ENCODE data around the gene RPS28.
"Not testable (repeated sequence)": the region's sequence is repeated elsewhere in the genome, so short reads cannot be mapped to it uniquely, and the experiment has no call there.

The RPS28 gene

DNA sequence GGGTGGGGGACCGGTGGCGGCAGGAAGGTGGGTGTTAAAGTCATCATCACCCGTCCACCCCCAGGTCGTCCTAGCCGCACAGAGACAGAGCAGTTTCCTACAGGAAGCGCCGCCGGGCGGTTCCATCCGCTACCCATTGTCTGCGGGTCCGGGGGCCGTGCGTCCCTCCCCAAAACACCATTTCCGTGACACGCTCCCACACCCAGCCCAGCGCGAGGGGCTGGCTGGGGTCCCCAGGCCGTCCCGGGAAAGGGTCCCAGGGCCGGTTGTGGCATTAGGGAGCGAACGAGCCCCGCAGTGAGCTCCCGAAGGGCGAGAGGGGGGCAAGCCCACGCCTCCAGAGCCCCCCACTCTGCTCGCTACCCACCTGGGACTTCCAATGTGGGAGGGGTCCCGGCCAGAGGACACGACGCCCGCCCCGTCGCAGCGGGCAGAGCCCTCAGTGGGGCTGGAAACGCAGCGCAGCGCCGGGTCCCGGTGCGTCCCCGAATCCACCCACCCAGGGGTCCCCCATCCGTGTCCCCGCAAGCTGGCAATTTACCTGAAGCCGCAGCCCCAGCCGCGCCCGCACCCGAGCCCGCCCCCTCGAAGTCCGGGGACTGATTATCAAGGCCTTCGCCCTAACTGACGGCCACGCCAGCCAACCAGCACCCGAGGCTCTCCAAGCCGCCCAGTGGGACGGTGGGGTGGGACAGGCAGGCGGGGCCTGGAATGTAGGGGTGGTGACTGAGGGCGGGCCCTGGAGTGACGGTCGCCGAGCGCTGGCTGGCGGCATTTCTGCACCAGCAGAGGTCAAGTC, 21.6 kb downstream of the RPS28 start, which contains the start of gene KANK3:
Gene KANK3, minus strand, starts transcription at position 579 of the 799 bp plus-strand sequence. CDS start 5,434 bp downstream, outside the sequence.
- DNase-seq = peak; percentile 95

DNA sequence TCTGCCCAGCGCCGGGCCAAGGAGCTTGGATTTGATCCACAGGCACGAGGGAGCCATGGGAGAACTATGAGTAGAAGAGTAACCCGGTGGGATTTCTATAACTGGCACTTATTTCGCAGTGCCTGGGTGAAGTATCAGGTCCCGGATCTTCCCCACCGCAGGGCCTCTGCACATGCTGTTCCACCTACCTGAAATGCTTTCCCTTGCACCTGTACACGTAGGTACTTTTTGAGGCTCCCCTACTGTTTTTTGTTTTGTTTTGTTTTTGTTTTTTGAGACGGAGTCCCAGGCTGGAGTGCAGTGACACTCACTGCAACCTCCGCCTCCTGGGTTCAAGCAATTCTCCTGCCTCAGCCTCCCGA, 22.2 kb downstream of the RPS28 start:
- DNase-seq = no peak

DNA sequence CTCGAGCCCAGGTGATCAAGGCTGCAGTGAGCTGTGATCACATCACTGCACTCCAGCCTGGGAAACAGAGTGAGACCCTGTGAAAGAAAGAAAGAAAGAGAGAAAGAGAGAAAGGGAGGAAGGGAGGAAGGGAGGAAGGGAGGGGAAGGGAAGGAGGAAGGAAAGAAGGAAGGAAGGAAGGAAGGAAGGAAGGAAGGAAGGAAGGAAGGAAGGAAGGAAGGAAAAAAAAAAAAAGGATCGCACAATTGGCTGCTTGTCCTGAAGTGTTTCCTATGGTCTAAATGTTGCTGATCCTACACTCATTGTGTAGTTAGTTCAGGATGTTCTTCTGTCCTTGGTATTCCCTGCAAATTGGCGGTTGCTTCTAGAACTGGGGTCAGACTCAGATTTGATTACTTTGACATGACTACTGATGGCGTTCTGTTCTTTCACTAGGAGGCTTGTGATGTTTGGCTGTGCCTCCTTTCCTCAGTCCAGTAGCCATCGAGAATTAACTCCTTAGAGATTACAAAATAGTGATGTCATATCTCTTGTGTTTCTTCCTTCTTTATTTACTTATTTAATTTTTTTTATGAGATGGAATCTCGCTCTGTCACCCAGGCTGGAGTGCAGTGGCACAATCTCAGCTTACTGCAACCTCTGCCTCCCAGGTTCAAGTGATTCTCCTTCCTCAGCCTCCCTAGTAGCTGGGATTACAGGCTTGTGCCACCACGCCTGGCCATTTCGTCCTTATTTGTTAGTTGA, 28.5 kb downstream of the RPS28 start:
- DNase-seq = not testable (repeated sequence)

DNA sequence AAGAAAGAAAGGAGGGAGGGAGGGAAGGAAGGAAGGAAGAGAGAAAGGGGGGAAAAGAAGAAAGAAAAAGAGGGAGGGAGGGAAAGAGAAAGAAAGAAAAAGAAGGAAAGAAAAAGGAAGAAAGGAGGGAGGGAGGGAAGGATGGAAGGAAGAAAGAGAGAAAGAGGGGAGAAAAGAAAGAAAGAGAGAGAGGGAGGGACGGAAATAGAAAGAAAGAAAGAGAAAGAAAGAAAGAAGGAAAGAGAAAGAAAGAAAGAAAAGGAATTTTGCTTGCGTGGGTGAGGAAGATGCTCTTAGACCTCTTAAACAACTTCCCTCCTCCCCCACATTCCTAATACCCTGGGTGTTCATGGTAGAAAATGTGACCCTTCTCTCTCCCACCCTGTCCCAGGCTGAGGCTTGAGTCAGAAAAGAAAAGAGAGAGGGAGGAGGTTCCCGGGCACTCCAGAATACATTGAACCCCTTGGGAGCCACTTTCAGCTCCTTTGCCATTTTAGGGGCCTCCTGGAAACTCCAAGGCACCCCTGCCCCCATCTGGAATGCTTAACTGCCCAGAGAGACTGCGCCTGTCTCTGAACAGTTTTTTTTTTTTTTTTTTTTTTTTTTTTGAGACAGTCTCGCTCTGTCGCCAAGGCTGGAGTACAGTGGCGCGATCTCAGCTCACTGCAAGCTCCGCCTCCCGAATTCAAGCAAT, 31.0 kb downstream of the RPS28 start:
- no peak for DNase-seq

DNA sequence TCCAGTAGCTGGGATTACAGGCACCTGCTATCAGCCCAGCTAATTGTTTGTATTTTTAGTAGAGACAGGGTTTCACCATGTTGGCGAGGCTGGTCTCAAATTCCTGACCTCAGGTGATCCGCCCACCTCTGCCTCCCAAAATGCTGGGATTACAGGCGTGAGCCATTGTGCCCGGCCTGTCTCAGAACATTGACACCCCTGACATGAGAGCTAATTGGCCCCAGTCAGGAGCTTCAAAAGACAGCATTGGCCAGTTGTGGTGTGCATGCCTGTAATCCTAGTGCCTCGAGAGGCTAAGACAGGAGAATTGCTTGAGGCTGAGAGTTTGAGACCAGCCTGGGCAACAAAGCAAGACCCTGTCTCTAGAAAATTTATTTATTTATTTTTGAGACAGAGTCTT, 31.5 kb downstream of the RPS28 start:
- not testable (repeated sequence) for DNase-seq

DNA sequence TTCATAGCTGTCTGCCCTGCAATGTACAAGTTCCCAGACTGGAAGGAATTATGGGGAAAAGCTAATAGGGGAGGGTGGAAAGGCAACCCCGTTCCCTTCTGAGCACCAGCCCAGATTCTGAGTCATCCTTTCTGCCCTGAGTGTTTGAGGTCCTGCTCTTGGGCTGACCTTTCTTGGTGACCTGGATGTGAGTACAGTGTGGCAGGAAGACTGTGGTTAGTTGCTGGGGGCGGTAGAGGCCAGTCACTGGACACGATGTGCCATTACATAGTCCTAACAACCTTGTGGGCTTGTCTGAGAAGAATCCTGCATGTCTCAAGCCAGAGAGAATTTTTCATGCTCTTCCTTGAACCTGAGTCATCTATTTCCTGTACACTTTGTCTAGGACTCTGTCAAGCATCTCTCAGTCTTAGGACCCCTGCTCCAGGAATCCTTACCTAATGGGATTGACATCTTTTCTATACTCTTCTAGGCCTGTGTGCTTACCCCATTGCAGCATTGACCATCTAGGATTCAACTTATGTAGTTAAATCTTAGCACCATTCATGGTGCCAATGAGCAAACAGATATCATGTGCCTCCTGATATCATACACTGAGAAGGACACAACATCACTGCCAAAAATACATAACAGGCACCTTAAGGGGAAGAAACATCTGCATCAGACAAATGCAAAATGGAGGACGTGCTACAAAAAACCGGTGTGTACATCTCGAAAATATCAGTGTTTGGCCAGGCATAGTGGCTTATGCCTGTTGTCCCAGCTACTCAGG, 34.5 kb downstream of the RPS28 start:
- DNase-seq = peak; percentile 37

DNA sequence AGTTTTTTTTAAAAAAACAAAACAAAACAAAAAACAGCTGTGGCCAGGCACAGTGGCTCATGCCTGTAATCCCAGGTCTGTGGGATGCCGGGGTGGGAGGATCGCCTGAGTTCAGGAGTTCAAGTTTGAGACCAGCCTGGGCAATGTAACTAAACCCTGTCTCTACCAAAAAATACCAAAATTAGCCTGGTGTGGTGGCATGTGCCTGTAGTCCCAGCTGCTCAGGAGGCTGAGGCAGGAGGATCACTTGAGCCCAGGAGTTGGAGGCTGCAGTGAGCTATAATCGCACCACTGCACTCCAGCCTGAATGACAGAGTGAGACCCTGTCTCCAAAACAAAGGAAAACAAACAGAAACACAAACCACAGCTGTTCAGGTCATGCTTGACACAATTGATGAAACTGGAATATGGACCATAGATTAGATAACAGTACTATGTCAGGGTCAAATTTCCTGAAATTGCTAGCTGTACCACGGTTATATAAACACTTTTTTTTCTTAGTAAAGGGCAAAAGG, 35.8 kb downstream of the RPS28 start:
- no peak for DNase-seq

DNA sequence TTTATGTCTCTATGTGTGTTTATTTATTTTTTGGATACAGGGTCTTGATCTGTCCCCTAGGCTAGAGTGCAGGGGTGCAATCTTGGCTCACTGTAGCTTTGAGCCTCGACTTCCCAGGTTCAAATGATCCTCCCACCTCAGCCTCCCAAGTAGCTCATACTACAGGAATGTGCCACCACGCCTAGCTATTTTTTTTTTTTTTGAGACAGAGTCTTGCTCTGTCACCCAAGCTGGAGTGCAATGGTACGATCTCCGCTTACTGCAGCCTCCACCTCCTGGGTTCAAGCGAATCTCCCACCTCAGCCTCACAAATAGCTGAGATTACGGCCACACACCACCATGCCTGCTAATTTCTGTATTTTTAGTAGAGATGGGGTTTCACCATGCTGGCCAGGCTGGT, 37.7 kb downstream of the RPS28 start:
- DNase-seq = no peak

DNA sequence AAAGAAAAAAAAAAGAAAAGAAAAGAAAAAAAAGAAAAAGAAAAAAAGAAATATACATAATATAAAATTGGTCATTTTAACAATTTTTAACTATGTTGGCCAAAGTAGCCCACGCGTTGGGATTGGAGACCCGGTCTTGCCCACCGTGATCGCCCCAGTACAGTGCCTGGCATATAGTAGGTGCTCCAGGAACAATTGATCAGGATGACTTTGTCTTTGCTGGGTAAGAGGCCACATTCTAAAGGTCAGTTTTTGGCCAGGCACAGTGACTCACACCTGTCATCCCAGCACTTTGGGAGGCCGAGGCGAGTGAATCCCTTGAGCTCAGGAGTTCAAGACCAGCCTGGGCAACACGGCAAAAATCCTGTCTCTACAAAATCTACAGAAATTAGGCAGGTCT, 38.9 kb downstream of the RPS28 start:
- DNase-seq = no peak

DNA sequence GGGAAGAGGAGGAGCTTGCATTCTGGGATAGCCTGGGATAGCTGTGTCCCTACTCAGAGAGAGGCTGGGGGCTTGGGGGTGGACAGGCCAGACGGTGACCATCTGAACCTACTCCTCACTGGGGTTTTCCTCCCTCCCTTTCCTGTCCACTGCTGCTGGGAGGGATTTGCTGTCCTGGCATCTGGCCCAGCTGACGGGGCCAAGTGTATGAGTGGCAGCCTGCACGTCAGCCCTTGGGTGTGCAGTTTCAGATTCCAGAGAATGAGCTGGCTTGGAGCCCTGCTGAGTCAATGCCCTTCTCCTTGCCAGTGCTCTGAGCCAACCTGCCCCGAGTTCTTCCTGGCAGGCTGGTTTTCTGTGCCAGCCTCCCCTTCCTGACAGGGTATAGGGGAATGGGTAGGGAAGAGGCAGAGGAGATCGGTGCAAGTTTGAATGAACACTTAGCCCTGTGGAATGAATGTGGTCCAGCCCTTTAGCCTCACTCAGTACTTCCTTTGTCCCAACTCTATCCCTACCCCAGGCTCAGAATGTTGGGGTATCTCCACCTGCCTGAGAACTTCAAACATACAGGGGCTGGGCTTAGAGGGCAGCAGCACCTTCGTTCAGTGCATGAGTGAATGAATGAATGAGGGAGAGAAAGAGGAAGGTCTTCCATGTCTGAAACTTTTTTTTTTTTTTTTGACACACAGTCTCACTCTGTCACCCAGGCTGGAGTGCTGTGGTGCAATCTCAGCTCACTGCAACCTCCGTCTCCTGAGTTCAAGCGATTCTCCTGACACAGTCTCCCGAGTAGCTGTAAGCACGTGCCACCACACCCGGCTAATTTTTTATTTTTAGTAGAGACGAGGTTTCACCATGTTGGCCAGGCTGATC, 40.9 kb downstream of the RPS28 start:
- peak; percentile 94 for DNase-seq

DNA sequence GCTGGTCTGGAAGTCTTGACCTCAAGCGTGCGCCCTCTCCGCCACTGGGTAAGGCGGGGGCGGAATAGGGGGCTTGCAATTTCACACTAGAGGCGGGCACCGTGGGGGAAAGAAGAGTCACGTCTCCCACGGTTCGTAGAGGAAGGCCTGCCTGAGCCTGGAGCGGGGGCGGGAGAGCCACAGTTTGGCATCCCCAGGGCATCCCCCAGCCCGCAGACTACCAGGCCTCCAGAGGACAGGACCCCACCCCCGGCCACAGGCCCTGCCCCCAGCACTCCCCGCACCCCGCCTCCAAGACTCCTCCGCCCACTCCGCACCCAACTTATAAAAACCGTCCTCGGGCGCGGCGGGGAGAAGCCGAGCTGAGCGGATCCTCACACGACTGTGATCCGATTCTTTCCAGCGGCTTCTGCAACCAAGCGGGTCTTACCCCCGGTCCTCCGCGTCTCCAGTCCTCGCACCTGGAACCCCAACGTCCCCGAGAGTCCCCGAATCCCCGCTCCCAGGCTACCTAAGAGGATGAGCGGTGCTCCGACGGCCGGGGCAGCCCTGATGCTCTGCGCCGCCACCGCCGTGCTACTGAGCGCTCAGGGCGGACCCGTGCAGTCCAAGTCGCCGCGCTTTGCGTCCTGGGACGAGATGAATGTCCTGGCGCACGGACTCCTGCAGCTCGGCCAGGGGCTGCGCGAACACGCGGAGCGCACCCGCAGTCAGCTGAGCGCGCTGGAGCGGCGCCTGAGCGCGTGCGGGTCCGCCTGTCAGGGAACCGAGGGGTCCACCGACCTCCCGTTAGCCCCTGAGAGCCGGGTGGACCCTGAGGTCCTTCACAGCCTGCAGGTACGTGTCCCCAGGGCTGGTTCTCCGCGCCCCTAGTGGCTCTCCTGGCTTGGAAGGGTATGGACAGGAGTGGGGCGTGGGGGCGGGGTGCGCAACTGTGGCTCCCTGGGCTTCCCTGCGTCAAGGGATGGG, 42.8 kb downstream of the RPS28 start, which contains the start of gene ANGPTL4:
Gene ANGPTL4, plus strand, starts transcription at position 353 of the 969 bp plus-strand sequence. Its CDS starts 167 bp downstream, at position 520.
- DNase-seq = peak; percentile 62

DNA sequence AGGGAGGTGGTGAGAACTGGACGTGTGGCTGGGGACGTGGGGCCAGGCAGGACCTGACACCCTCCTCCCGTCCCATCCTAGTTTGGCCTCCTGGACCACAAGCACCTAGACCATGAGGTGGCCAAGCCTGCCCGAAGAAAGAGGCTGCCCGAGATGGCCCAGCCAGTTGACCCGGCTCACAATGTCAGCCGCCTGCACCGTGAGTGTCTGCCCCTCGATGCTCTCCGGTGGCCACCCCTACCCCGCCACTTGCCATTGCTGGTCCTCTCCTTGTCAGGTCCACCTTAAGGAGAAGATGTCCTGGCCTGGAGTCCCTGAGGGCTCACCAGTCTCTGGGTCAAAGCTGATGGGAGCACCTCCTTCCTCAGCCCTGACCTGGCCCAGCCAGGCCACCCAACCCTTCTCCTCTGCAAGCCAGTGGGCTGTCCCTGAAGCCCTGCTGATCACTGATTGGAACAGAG, 44.9 kb downstream of the RPS28 start:
- DNase-seq = no peak

DNA sequence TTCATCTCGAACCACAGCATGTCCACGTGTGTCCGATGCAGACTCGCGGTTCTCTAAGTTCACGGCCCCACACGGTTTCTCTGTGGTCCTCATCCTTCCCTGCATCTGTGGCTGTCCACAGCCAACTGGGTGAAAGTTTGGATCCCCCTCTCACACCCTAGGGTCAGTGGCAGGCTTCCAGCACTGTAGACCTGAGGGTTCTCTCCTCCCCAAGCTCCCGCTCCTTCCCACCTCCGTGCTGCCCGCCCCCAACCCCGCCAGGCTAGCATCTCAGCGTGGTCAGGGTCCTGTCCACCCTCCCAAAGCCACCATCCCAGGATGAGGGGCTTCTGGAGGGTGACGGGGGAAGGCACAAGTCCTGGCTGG, 45.6 kb downstream of the RPS28 start:
- no peak for DNase-seq

DNA sequence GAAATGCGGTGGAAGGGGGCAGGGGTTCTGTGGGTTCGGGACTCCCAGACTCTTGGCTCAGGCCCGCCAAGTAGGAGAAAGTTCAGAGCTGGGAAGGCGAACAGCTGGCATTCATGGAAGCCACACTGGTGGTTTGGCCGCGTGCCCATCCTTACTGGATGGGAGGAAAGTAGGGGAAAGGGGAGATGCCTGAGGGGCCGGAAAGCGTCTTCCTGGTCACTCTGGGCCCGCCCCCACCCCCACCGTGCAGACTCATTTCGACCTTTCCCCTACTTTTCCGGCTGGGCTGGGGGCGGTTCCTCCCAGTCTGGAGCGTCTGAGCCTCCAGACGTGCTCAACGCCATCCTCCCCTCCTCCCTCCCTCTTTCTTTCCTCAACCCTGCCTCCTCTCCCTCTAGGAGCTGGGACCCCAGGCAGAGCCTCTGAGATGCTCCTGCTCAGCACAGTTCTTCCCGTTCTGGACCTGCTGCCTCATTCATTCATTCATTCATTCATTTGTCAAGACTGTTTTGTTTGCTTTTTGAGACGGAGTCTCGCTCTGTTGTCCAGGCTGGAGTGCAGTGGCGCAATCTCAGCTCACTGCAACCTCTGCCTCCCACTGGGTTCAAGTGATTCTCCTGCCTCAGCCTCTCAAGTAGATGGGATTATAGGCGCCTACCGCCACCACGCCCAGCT, 46.2 kb downstream of the RPS28 start:
- DNase-seq = no peak

DNA sequence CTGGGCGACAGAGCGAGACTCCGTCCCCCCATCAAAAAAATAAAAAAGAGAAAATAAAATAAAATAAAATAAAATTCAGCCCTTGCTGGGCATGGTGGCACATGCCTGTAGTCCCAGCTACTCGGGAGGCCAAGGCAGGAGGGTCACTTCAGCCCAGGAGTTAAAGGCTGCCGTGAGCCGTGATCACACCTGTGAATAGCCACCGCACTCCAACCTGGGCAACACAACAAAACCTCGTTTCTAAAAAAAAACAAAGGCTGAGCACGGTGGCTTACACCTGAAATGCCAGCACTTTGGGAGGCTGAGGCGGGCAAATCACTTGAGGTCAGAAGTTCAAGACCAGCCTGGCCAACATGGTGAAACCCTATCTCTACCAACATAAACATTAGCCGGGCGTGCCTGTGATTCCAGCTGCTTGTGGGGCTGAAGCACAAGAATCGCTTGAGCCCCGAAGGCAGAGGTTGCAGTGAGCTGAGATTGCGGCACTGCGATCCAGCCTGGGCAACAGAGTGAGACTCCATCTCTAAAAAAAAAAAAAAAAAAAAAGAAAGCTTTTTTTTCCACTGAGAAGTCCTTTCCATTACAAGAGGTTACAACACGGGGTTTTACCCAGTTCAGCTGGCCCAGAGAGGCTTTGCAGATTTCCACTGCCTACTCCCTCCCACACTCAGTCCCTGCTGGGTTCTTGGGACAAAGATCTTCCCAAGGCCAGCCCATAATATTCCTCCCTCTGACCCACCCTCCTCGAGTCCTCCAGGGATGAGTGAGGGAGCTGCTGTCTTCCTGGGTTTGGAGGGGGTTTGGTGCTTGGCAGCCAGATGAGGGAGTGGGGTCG, 49.1 kb downstream of the RPS28 start:
- DNase-seq = no peak

DNA sequence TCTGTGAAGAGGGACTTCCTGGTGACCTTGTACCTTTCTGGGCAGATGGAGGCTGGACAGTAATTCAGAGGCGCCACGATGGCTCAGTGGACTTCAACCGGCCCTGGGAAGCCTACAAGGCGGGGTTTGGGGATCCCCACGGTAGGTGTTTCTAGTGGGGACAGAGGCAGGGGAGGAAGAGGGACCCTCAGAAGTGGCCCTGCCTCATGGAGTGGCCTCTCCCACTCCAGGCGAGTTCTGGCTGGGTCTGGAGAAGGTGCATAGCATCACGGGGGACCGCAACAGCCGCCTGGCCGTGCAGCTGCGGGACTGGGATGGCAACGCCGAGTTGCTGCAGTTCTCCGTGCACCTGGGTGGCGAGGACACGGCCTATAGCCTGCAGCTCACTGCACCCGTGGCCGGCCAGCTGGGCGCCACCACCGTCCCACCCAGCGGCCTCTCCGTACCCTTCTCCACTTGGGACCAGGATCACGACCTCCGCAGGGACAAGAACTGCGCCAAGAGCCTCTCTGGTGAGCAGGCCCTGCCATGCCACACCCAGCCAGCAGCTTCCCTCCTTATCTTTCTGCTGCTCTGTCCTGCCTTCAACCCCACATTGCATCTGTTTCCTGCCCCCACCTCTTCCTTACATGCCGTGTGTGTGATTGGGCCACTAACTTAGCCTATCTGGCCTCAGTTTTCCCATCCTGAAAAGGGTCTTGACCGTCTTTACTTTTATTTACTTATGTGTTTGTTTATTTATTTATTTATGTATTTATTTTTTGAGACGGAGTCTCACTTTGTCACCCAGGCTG, 49.9 kb downstream of the RPS28 start:
- no peak for DNase-seq

Data from RPMI8226 (cell line).